HepG2 (cell line): ENCODE results near the gene TP53TG5. TPM values are rescaled to one million over a fixed set of nuclear protein-coding genes. Genes with fewer than 3 reads are reported as not detected.

Source experiments
- AGO1 ChIP-seq: fragments of 200-400 bp; formaldehyde crosslinking; IDR thresholded peaks from 2 replicates; pipeline ENCODE4 v1.6.1; 2017; ENCODE audit warnings: mild to moderate bottlenecking, low read depth, low read length, moderate library complexity; ENCODE audit not compliant: poor library complexity, severe bottlenecking
- ASH2L ChIP-seq: fragments of 300-600, 200-600 bp; sonication (generic); IDR thresholded peaks from 2 replicates; pipeline ENCODE4 v1.7.0; 2017; ENCODE audit warnings: low read depth, mild to moderate bottlenecking, moderate library complexity, mixed read lengths, low read length; ENCODE audit not compliant: insufficient read length
- ELK4 ChIP-seq: sonication (generic); formaldehyde crosslinking; IDR thresholded peaks from 2 replicates; pipeline ENCODE4 v1.9.0; 2021; ENCODE audit warnings: missing genetic modification reagents, borderline replicate concordance
- GABPB1 ChIP-seq: IDR thresholded peaks from 2 replicates; pipeline ENCODE4 v1.6.1; 2016; ENCODE audit warnings: mild to moderate bottlenecking, missing genetic modification reagents, moderate library complexity, missing compliant biosample characterization
- GRHL1 ChIP-seq: sonication (generic); formaldehyde crosslinking; conservative IDR thresholded peaks from 2 replicates; pipeline ENCODE4 v1.8.0; 2022; ENCODE audit warnings: missing genetic modification reagents
- HNRNPUL1 ChIP-seq: fragments of 200-400 bp; formaldehyde crosslinking; IDR thresholded peaks from 2 replicates; pipeline ENCODE4 v1.6.1; 2017; ENCODE audit warnings: low read depth, mild to moderate bottlenecking, low read length, moderate library complexity
- IRX3 ChIP-seq: sonication (generic); formaldehyde crosslinking; IDR thresholded peaks from 2 replicates; pipeline ENCODE4 v1.8.1; 2023; ENCODE audit warnings: mild to moderate bottlenecking, low read depth, missing genetic modification reagents, borderline replicate concordance
- KLF6 ChIP-seq: IDR thresholded peaks from 2 replicates; pipeline ENCODE4 v1.8.0; 2016; ENCODE audit warnings: missing biosample characterization, missing genetic modification reagents
- MAF1 ChIP-seq: sonication (generic); formaldehyde crosslinking; IDR thresholded peaks from 2 replicates; pipeline ENCODE4 v1.5.0; 2020; ENCODE audit warnings: missing genetic modification reagents, borderline replicate concordance
- NFAT5 ChIP-seq: sonication (generic); formaldehyde crosslinking; IDR thresholded peaks from 2 replicates; pipeline ENCODE4 v1.4.0; 2020; ENCODE audit warnings: missing genetic modification reagents
- PAF1 ChIP-seq: IDR thresholded peaks from 2 replicates; pipeline ENCODE4 v1.6.1; 2016; ENCODE audit warnings: missing genetic modification reagents, missing compliant biosample characterization
- PHF8 ChIP-seq: sonication (generic); formaldehyde crosslinking; IDR thresholded peaks from 2 replicates; pipeline ENCODE4 v1.5.0; 2020; ENCODE audit warnings: missing genetic modification reagents
- PITX1 ChIP-seq: sonication (generic); formaldehyde crosslinking; IDR thresholded peaks from 2 replicates; pipeline ENCODE4 v1.5.1; 2020; ENCODE audit warnings: mild to moderate bottlenecking, missing genetic modification reagents
- POGZ ChIP-seq: sonication (generic); formaldehyde crosslinking; IDR thresholded peaks from 2 replicates; pipeline ENCODE4 v1.4.0; 2020; ENCODE audit warnings: mild to moderate bottlenecking, missing genetic modification reagents
- TCF7 ChIP-seq: sonication (generic); IDR thresholded peaks from 2 replicates; pipeline ENCODE4 v1.6.1; 2016; ENCODE audit warnings: antibody characterized with exemption, low read depth
- TERF1 ChIP-seq: sonication (generic); formaldehyde crosslinking; IDR thresholded peaks from 2 replicates; pipeline ENCODE4 v1.8.0; 2022; ENCODE audit warnings: mild to moderate bottlenecking, missing genetic modification reagents, moderate library complexity
- ZBTB46 ChIP-seq: sonication (generic); formaldehyde crosslinking; IDR thresholded peaks from 2 replicates; pipeline ENCODE4 v1.4.0; 2020; ENCODE audit warnings: mild to moderate bottlenecking, missing genetic modification reagents, borderline replicate concordance
- ZNF557 ChIP-seq: sonication (generic); formaldehyde crosslinking; IDR thresholded peaks from 2 replicates; pipeline ENCODE4 v1.4.0; 2020; ENCODE audit warnings: missing genetic modification reagents
- polyA plus RNA-seq, 8 experiments: library from polyadenylated mRNA; depleted of rRNA in 3 of 8; stranded (reverse) in 7 of 8; unstranded in 1 of 8; fragments of >200 nt; fragmentation: Illumina TruSeq in 4 of 8; extraction: Trizol in 4 of 8; gene quantifications; 2 replicates each; pipeline versions ENCODE4 v1.2.1 to v1.2.3, GENCODE V29; 2011 to 2016; ENCODE audit warnings: low read depth in 4 of 8, missing spikeins in 1 of 8, mixed read lengths in 1 of 8; ENCODE audit not compliant: insufficient read depth in 1 of 8
- total RNA-seq, 5 experiments: library from RNA; depleted of rRNA; stranded (reverse); fragments of >200 nt; fragmentation: Illumina TruSeq; extraction: Trizol; gene quantifications; 2 replicates each; pipeline ENCODE4 v1.2.3, GENCODE V29; 2016; ENCODE audit warnings: low read depth in 1 of 5

TP53TG5 gene
- total and polyA plus RNA-seq, 2 of the 13 experiments (the other 11 are each of a cell fraction or from before 2014, with no cell fraction given) = 0.11 TPM; not detected in 1

GRCh38 chr20:45340236-45340847, 37.8 kb downstream of the TP53TG5 start (continued):
- no peak for TF ChIP-seq TERF1 (CRISPR knock-in tag)
- no peak; the same call in 1 of the 2 replicates for TF ChIP-seq ZBTB46 (CRISPR knock-in tag)
- peak; percentile 82 for TF ChIP-seq PITX1 (CRISPR knock-in tag)
- no peak for TF ChIP-seq IRX3 (CRISPR knock-in tag)
- no peak for TF ChIP-seq PAF1 (CRISPR knock-in tag)
- TF ChIP-seq ASH2L = peak; percentile 18
- TF ChIP-seq GABPB1 (CRISPR knock-in tag) = 0 out of 2 replicates have a peak, but pooled peaks have one; percentile 4
- no peak for TF ChIP-seq NFAT5 (CRISPR knock-in tag)
- no peak for TF ChIP-seq PHF8 (CRISPR knock-in tag)
- TF ChIP-seq AGO1 = no peak
- TF ChIP-seq TCF7 = no peak; the same call in 1 of the 2 replicates
- TF ChIP-seq KLF6 (CRISPR knock-in tag) = peak; percentile 60
- no peak; the same call in 1 of the 2 replicates for TF ChIP-seq POGZ (CRISPR knock-in tag)
- no peak for TF ChIP-seq HNRNPUL1
- no peak for TF ChIP-seq MAF1
- 0 out of 2 replicates have a peak, but pooled peaks have one; percentile 54 for TF ChIP-seq ZNF557 (CRISPR knock-in tag)
- TF ChIP-seq ELK4 (CRISPR knock-in tag) = no peak
- TF ChIP-seq GRHL1 (CRISPR knock-in tag) = no peak
